HL-60 (cell line): ENCODE data around the gene BMPR2.
"Not testable (repeated sequence)": the region's sequence is repeated elsewhere in the genome, so short reads cannot be mapped to it uniquely, and the experiment has no call there.

Experiments used
- CTCF ChIP-seq: IDR thresholded peaks from one replicate; pipeline ENCODE4 v1.5.1; 2011; ENCODE audit warnings: low read length, control low read depth, inconsistent platforms; ENCODE audit not compliant: insufficient read depth
- GABPA ChIP-seq: IDR thresholded peaks from 2 replicates; pipeline ENCODE4 v1.6.1; 2012; ENCODE audit warnings: low read depth
- POLR2AphosphoS5 ChIP-seq: IDR thresholded peaks from 2 replicates; pipeline ENCODE4 v1.6.1; 2012; ENCODE audit warnings: low read depth
- REST ChIP-seq: IDR thresholded peaks from 2 replicates; pipeline ENCODE4 v1.6.1; 2012; ENCODE audit warnings: low read depth; ENCODE audit not compliant: insufficient replicate concordance
- SPI1 ChIP-seq: IDR thresholded peaks from 2 replicates; pipeline ENCODE4 v1.6.1; 2012; ENCODE audit warnings: low read depth, mild to moderate bottlenecking, borderline replicate concordance

- not testable (repeated sequence) for TF ChIP-seq CTCF, POLR2AphosphoS5, SPI1, REST, GABPA
Observed at GRCh38 chr2:202535290-202535689, 159.2 kb downstream of the BMPR2 start.
